LNCAP (cell line): Measurements from ENCODE around the gene OGFOD1.

Experiments used
- TF ChIP-seq, protein P1 (sequence below): fragments of 450-650 bp; IDR thresholded peaks from 2 replicates; pipeline ENCODE4 v1.5.1; 2017; ENCODE audit warnings: mild to moderate bottlenecking

Gene OGFOD1

DNA sequence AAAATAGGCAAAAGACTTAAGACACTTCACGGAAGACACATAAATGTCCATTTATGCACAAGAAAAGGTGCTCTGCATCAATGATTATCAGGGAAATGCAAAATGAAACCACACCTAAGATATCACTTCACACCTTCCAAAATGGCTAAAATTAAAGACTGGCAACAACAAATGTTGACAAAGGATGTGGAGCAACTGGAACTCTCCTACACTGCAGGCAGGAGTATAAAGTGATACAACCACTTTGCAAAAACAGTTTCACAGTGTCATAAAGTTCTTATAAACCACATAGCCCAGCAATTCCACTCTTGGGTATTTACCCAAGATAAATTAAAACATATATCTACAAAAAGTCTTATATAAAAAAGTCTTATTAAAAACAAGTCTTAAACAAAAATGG is 60.7 kb downstream of the OGFOD1 start:
- TF ChIP-seq, protein P1, sequence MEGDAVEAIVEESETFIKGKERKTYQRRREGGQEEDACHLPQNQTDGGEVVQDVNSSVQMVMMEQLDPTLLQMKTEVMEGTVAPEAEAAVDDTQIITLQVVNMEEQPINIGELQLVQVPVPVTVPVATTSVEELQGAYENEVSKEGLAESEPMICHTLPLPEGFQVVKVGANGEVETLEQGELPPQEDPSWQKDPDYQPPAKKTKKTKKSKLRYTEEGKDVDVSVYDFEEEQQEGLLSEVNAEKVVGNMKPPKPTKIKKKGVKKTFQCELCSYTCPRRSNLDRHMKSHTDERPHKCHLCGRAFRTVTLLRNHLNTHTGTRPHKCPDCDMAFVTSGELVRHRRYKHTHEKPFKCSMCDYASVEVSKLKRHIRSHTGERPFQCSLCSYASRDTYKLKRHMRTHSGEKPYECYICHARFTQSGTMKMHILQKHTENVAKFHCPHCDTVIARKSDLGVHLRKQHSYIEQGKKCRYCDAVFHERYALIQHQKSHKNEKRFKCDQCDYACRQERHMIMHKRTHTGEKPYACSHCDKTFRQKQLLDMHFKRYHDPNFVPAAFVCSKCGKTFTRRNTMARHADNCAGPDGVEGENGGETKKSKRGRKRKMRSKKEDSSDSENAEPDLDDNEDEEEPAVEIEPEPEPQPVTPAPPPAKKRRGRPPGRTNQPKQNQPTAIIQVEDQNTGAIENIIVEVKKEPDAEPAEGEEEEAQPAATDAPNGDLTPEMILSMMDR, result no peak

DNA sequence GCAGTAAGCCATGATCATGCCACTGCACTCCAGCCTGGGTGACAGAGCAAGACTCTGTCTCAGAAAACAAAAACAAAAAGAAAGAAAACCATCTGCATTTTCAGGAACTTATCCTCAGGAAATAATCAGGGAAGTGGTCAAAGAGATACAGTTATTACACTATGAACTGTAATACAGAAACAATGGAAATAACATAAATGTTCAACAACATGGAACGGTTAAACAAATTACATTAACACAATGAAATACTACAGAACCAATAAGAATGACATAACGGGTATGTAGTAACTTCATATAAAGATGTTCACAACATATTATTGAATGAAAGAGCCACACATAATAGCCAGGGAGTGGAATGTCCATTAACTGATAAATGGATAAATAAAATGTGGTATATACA is 61.7 kb downstream of the OGFOD1 start:
- TF ChIP-seq, protein P1, result no peak

DNA sequence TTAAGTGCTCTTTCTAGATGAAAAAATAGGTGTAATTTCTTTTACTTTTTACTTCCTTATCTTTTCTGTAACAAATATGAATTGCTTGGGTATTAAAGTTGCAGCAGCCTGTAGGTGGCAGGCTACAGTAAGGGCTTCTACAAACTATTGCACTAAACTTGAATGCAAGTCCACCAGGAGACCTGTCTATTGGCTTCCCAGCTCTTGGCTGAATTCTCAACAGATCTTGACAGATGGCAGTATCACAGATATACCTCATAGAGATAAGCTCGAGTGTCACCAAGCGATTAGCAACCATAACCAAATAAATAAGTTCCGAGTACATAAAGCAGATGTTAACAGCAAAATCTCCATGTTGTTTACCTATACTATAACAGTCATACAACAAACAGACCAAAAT is 62.6 kb downstream of the OGFOD1 start:
- TF ChIP-seq, protein P1, result peak; percentile 88

DNA sequence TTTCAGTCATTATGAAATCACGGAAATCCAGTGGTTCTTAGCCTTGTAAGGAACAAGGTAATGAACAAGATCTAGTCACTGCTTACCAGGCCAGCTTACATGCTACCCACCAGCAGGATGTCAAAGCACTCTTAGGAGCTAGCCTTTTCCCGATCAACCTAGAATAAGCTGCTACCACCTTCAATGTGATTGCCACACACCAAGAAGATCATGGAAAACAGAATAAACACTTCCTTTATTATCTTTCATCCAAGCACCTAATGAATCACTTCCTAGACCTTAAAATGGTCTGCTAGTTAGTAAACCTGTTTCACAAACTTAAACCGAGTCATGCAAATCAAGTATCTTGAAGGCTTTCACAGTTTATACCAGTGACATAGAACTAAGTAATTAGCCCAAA is 63.5 kb downstream of the OGFOD1 start:
- TF ChIP-seq, protein P1, result no peak

DNA sequence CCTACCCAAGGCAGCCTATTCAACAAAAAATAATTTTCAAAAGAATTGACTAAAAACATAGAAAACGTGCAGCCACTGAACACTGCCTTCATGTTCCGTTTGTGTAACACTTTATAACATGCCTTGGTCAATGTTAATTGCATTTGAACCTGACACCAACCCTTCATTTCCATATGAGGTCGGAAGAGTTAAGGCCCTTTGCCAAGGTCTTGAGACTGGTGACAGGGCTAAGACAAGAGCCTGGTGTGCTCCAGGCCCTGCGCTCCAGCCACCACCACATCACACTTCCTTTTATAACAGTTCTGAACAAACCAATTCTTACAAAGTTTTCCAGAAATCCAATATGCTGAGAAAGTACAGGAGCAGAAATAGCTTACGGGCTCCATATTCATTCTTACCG is 64.3 kb downstream of the OGFOD1 start:
- TF ChIP-seq, protein P1, result no peak

GRCh38 chr16:56517206-56517605 is 65.9 kb downstream of the OGFOD1 start:
- TF ChIP-seq, protein P1, result no peak

GRCh38 chr16:56518425-56518824 is 67.1 kb downstream of the OGFOD1 start:
- TF ChIP-seq, protein P1, result no peak
